ENCODE results near the gene CSK. TPM values are rescaled to one million over a fixed set of nuclear protein-coding genes. Genes with fewer than 3 reads are reported as not detected.

The CSK gene
- total RNA-seq, 1 donor from 2014 or later: 26.5 TPM

DNA sequence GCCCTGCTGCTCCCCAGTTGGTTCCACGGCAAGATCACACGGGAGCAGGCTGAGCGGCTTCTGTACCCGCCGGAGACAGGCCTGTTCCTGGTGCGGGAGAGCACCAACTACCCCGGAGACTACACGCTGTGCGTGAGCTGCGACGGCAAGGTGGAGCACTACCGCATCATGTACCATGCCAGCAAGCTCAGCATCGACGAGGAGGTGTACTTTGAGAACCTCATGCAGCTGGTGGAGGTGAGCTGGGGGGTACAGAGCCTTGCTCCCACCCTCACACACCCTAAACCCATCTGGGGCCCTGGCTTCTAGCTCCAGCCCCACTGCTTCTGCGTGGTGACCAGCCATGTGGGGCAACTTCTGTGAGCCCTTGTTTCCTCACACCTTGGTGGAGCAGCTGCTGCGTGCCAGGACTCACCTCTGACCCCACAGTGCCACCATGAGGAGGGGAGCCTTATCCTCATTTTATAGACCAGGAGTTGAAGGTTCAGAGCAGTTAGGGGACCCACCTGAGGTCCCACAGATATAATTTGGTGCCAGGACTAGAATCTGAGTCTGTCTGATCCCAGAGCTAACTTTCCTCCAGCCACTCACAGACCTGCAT lies 17.5 kb downstream of the CSK start:
- FAIRE-seq (no peak), DNase-seq (ENCODE audit: low spot score in 2 of 2) (no peak)

- FAIRE-seq: no peak
- peak; percentile 86 to 97 for DNase-seq (ENCODE audit: low spot score in 2 of 2)
Measured at GRCh38 chr15:74799856-74800558, 18.1 kb downstream of the CSK start.

- DNase-seq (ENCODE audit: low spot score in 2 of 2) (no peak), FAIRE-seq (no peak)
Measured at GRCh38 chr15:74800559-74801094, 18.7 kb downstream of the CSK start.

DNA sequence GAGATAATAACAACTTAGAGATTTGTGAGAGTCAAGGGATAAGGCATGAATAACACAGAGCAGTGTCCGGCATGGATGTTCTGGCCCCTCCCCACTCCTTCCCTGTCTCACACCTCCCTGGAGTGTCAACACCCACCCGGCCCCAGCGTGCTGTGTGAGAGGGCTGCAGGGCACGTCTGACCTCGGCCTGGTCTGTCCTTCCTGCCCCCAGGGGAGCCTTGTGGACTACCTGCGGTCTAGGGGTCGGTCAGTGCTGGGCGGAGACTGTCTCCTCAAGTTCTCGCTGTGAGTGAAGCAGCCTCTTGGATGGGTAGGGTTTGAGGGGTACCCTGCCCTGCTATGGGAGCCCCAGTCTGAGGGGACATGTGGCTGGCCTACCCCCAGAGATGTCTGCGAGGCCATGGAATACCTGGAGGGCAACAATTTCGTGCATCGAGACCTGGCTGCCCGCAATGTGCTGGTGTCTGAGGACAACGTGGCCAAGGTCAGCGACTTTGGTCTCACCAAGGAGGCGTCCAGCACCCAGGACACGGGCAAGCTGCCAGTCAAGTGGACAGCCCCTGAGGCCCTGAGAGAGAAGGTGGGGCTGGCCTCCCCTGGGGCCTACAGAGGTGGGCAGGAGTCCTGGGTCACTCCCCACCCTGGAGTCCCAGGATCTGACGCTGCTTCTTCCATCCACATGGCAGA lies 19.6 kb downstream of the CSK start:
- DNase-seq (ENCODE audit: low spot score in 2 of 2) (no peak), FAIRE-seq (no peak)

GRCh38 chr15:74802290-74802689 lies 20.4 kb downstream of the CSK start:
- FAIRE-seq: no peak
- DNase-seq (ENCODE audit: low spot score in 2 of 2): no peak

DNA sequence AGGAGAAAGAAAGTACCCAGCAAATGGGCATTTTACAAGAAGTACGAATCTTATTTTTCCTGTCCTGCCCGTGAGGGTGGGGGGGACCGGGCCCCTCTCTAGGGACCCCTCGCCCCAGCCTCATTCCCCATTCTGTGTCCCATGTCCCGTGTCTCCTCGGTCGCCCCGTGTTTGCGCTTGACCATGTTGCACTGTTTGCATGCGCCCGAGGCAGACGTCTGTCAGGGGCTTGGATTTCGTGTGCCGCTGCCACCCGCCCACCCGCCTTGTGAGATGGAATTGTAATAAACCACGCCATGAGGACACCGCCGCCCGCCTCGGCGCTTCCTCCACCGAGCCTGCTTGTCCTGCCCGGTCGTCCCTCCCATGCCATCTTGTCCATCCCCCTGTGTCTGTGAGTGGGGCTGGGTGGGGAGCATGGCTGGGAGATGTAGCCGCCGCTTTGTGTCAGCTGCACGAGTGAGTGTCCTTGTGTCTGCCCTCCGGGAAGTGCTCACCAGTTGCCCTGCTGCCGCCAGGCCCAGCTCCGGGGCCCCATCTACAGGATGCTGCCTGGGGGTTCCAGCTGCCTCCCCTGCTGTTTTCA lies 21.1 kb downstream of the CSK start:
- DNase-seq (ENCODE audit: low spot score in 2 of 2) (no peak), FAIRE-seq (no peak)

GRCh38 chr15:74804935-74805334 lies 23.1 kb downstream of the CSK start:
- FAIRE-seq (no peak), DNase-seq (ENCODE audit: low spot score in 2 of 2) (no peak)

DNA sequence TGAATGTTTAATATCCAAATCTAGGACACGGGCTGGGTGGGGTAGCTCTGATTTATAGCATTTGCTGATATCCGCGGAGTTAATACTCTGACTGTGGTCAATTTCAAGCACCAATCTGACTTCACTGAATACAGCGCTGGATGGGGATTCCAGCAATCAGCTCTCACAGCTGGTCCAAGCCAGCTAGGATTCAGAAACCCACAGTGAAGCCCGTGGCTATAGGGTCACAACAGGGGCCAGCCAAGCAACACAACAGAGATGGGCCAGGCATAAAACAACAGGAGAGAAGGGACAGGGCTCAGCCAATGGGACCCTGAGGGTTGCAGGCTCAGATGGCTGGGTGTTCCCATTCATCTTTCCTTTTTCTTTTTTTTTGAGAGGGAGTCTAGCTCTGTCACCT lies 25.4 kb downstream of the CSK start:
- no peak for FAIRE-seq
- no peak for DNase-seq (ENCODE audit: low spot score in 2 of 2)

DNA sequence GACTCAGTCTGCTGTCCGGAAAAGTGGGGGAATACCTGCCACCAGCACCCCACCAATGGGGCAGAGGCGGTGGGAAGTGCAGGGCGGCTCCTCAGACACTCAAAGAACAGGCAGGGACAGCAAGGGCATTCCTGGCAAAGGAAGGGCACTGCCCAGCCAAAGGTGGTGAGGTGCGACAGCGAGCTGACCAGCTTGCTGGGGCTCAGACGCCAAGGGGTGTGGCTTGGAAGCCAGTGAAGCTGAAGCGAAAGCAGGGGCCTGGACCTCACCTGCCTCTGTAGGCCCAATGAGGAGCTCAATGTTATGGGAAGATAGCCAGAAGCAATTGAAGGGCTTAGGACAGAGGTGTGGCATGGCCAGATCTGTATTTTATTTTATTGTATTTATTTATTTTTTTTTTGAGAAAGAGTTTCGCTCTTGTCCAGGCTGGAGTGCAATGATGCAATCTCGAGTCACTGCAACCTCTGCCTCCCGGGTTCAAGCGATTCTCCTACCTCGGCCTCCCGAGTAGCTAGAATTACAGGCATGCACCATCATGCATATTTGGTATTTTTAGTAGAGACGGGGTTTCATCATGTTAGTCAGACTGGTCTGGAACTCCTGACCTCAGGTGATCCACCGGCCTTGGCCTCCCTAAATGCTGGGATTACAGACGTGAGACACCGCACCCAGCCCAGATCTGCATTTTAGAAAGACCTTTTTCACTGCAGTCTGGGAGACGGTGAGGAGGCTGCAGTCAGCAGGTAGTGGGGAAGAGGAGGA lies 26.4 kb downstream of the CSK start:
- no peak for FAIRE-seq
- no peak for DNase-seq (ENCODE audit: low spot score in 2 of 2)

DNA sequence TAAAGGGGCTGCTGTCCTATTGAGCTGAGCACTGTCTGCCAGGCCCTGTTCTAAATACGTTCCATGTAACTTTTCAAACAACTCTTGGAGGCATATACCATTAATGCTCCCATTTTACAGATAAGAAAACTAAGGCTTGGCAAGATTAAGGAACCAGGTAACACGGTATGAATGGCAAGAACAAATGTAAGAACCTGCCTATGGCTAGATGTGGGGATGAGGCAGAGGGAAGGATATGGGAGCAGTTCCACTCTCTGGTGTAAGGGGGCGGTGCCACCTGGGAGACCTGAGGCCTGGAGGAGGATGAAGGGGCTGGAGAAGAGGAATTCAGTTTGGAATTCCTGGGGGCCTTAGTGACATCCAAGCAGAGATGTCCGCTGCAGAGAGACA lies 27.0 kb downstream of the CSK start:
- DNase-seq (ENCODE audit: low spot score in 2 of 2) (no peak), FAIRE-seq (no peak)

- FAIRE-seq: no peak
- DNase-seq (ENCODE audit: low spot score in 2 of 2): no peak
Measured at GRCh38 chr15:74809242-74809641, 27.4 kb downstream of the CSK start.

DNA sequence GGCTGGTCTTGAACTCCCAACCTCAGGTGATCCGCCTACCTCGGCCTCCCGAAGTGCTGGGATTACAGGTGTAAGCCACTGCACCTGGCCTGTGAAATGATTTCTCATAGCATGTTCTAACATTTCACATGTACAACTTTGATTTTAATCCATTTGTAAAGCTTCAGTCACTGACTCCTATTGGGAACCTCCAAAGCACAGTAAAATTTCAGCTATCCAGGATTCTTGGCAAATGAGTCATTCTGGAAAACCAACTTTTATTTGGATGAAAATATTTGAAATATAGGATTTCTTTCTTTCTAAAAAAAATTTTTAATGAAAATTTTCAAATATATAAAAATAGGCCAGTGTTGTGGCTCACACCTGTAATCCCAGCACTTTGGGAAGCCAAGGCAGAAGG lies 28.1 kb downstream of the CSK start:
- no peak for DNase-seq (ENCODE audit: low spot score in 2 of 2)
- no peak for FAIRE-seq

DNA sequence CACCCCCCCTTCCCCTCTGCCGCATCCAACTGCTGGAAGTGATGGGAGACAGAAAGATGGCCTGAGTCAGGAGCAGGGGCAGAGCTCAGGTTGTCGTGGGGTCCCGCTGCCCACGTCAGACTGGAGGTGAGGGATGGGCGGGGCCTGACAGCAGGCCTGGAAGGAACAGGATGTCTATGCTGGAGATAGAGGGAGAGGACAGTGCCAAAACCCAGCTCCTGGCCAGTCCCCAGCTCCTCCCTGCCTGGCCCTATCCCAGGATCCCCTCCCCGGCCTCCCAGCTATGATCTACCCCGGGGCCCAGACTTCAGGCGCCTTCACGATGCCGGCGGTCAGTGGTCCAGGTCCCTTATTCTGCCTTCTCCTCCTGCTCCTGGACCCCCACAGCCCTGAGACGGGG lies 30.7 kb downstream of the CSK start, which contains the start of gene LMAN1L:
Gene LMAN1L (plus strand): TSS at position 303 of the 400 bp plus-strand sequence. CDS start 20 bp downstream, at position 323.
- no peak for FAIRE-seq
- no peak for DNase-seq (ENCODE audit: low spot score in 2 of 2)

DNA sequence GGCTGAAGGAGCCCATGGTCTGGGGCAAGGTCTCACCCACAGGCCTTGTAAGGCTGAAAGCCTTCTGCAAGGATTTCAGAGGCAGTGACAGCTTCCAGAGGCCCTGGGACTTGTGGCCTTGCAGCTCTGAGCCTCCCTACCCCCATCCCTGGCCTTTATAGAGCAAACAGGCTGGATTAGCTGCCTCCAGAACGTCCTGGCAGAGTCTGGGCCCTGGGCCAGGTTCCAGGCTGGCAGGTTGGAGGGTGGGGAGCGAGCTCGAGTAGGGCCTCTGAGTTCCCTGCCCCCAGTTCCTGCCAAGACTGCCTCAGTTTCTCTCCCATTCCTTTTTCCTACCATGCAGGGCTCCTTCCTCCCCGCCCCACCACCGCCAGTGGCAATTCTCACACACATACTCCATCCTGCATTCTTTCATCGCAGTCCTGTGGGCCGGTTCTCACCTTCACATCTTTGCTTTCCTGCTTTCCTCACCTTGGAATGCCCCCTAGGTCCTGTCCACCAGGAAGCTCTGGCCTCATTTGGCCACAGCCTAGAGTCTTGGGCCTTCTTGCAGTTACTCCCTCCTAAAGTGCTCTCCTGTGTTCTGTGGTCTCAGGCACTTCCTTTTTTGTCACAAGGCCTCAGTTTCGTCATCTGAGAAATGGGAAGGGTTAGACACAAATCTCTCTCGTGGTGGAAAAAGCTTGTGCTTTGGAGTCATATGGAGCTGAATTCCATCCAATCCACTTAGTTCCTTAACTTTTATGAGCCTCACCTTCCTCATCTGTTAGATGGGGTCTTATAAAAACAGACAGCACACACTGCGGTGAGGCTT lies 33.4 kb downstream of the CSK start:
- DNase-seq (ENCODE audit: low spot score in 2 of 2): no peak
- no peak for FAIRE-seq

GRCh38 chr15:74815961-74816360 lies 34.1 kb downstream of the CSK start:
- FAIRE-seq (no peak), DNase-seq (ENCODE audit: low spot score in 2 of 2) (no peak)

DNA sequence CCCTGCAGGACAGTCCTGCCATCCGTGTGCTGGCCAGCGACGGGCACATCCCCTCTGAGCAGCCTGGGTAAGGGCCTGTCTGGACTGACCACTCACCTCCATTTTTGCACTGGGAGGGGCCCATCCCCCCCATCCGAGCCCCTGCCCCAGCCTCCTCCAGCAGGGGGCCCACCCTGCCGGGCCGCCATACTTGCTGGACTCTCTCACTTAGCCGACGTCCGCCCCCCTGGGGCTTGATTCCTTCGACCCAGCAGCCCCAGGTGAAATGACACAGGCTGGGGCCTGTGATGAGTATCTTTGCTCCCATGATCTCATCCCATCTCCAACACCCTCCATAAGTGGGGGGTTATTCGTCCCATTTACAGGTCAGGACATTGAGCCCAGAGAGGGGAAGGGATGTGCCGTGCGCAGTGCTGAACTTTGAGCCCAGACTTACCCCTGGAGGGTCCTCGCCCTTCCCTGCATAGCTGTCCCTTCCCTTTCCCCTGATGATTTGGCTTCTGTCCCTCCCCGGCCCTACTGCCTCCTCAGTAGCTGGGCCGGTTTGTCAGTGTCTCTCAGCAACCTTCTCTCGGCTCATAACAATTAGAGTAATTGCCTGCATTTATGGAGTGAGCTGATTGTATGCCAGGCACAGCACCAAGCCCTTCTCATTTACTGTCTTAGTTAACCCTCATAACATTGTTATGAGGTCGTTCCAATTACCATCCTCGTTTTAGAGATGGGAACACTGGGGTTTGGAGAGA lies 34.9 kb downstream of the CSK start:
- no peak for FAIRE-seq
- DNase-seq (ENCODE audit: low spot score in 2 of 2): no peak

DNA sequence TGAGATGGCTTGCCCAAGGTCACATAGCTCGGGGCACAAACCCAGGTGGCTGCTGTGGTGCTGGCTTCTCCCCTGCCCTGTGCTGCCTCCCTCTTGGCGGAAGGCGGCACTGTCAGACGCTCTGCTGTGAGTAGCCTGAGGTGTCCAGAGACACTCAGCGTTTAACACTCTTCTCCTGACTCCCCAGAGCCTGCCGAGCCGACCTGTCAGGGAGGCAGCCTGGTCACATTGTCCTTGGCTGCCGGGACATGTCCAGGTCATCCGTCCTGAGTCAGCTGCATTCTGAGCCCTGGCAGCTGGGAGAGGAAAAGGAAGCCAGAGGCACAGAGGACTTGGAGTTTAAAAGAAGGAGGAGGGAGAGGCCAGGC lies 35.5 kb downstream of the CSK start:
- DNase-seq (ENCODE audit: low spot score in 2 of 2) (no peak), FAIRE-seq (no peak)

DNA sequence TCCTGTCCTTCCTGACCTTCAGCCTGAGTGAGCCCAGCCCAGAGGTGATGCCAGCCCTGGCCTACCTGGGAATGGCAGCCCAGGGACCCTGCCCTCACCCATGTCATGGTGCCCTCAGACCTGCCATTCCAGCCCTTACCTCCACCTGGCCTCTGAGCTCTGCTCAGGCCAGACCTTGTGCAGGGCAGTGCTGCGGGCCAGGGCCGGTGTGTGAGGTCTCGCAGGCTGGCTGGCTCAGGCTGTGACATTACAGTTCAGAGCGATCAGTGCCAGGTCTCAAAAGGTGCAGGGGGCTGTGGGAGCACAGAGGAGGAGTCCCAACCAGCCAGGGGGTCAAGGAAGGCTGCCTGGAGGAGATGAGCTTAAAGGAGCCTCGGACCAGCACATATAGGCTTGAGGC lies 38.2 kb downstream of the CSK start:
- FAIRE-seq (no peak), DNase-seq (ENCODE audit: low spot score in 2 of 2) (no peak)

All from frontal cortex (tissue), 4 donors.